A549 (cell line): ENCODE measurements around the gene USP46. TPM values are rescaled to one million over a fixed set of nuclear protein-coding genes. Genes with fewer than 3 reads are reported as not detected.

ENCODE experiments used
- ATAC-seq, 2 experiments: fragments of 200-7000 bp in 1 of 2; fragments of >200 bp in 1 of 2; cut with Nextera tagmentation in 1 of 2; cut with Tn5 transposase in 1 of 2; 3 replicates each; pipeline versions ENCODE4 v1.8.0 to v1.9.1; 2018 to 2020; ENCODE audit warnings: mild to moderate bottlenecking in 1 of 2, moderate library complexity in 1 of 2
- CTCF ChIA-PET: fragments of 300-600 bp; sonication (Branson Sonifier 250); formaldehyde crosslinking; extraction: SDS; loops from one replicate; lab custom pipeline; 2021; ENCODE audit warnings: antibody characterized with exemption, inconsistent platforms; lab: Yijun Ruan, JAX
- POLR2A ChIA-PET: fragments of 350-600 bp; formaldehyde crosslinking; extraction: SDS; loops from one replicate; lab custom pipeline; 2021; ENCODE audit warnings: antibody characterized with exemption, inconsistent platforms; lab: Yijun Ruan, JAX
- DNase-seq, 2 experiments: peaks; one replicate each; pipeline versions ENCODE4 v3.0.0 to v3.0.0-alpha.2; 2011 to 2016; ENCODE audit warnings: low read depth in 1 of 2, low spot score in 1 of 2
- FAIRE-seq: peaks from 2 replicates; lab custom pipeline; 2011; peaks lifted over from hg19 to GRCh38; lab: Jason Lieb, UNC
- H3K27ac ChIP-seq, 2 experiments: fragments of >200 bp; sonication (Bioruptor Twin); formaldehyde crosslinking; 3 replicates each; pipeline ENCODE4 v1.5.1; 2016 to 2017
- H3K4me1 ChIP-seq: fragments of >200 bp; sonication (Bioruptor Twin); formaldehyde crosslinking; 3 replicates; pipeline ENCODE4 v1.6.1; 2016
- H3K4me2 ChIP-seq: fragments of >200 bp; sonication (Bioruptor Twin); formaldehyde crosslinking; 3 replicates; pipeline ENCODE4 v1.6.1; 2016
- H3K4me3 ChIP-seq: fragments of >200 bp; sonication (Bioruptor Twin); formaldehyde crosslinking; 3 replicates; pipeline ENCODE4 v1.5.1; 2016
- H3K9me3 ChIP-seq: fragments of >200 bp; sonication (Bioruptor Twin); formaldehyde crosslinking; 3 replicates; pipeline ENCODE4 v1.6.1; 2016
- ATOH8 ChIP-seq: fragments of 250-450 bp; sonication (Bioruptor Pico); IDR thresholded peaks from 2 replicates; pipeline ENCODE4 v1.5.0; 2020; ENCODE audit warnings: low read depth, mild to moderate bottlenecking, moderate library complexity
- CBX2 ChIP-seq: fragments of 200-600 bp; sonication (generic); IDR thresholded peaks from 2 replicates; pipeline ENCODE4 v1.6.1; 2016; ENCODE audit warnings: low read depth, mild to moderate bottlenecking, borderline replicate concordance
- CBX8 ChIP-seq: fragments of 200-600 bp; sonication (generic); IDR thresholded peaks from 2 replicates; pipeline ENCODE4 v1.6.1; 2016
- CHD2 ChIP-seq: fragments of 150-350 bp; IDR thresholded peaks from 2 replicates; pipeline ENCODE4 v1.6.1; 2014; ENCODE audit warnings: low read length; ENCODE audit not compliant: partially characterized antibody
- EHMT2 ChIP-seq: fragments of 200-600 bp; sonication (generic); IDR thresholded peaks from 2 replicates; pipeline ENCODE4 v1.6.1; 2016; ENCODE audit warnings: antibody characterized with exemption, low read depth, mild to moderate bottlenecking, moderate library complexity
- EP300 ChIP-seq, 2 experiments: fragments of >200 bp; sonication (Bioruptor Twin); formaldehyde crosslinking; IDR thresholded peaks; 2 replicates in 1 of 2; 3 replicates in 1 of 2; pipeline ENCODE4 v1.6.1; 2016 to 2017
- FOSB ChIP-seq: fragments of 250-450 bp; sonication (Bioruptor Pico); IDR thresholded peaks from 2 replicates; pipeline ENCODE4 v1.5.0; 2020; ENCODE audit warnings: mild to moderate bottlenecking, moderate library complexity
- HEYL ChIP-seq: fragments of 250-450 bp; sonication (Bioruptor Pico); IDR thresholded peaks from 2 replicates; pipeline ENCODE4 v1.8.0; 2021; ENCODE audit warnings: mild to moderate bottlenecking, moderate library complexity
- HOXB13 ChIP-seq: fragments of 250-450 bp; sonication (Bioruptor Pico); IDR thresholded peaks from 2 replicates; pipeline ENCODE4 v1.5.0; 2020; ENCODE audit warnings: low read depth, mild to moderate bottlenecking, moderate library complexity
- HOXB5 ChIP-seq: fragments of 250-450 bp; sonication (Bioruptor Pico); IDR thresholded peaks from 2 replicates; pipeline ENCODE4 v1.5.0; 2020; ENCODE audit warnings: mild to moderate bottlenecking, moderate library complexity
- KDM1A ChIP-seq: fragments of 200-600 bp; sonication (generic); IDR thresholded peaks from 2 replicates; pipeline ENCODE4 v1.6.1; 2016; ENCODE audit warnings: low read depth, mild to moderate bottlenecking
- KDM5A ChIP-seq: fragments of 200-600 bp; sonication (generic); IDR thresholded peaks from 2 replicates; pipeline ENCODE4 v1.6.1; 2016; ENCODE audit warnings: antibody characterized with exemption, mild to moderate bottlenecking
- MAFK ChIP-seq: fragments of 450-650 bp; IDR thresholded peaks from 2 replicates; pipeline ENCODE4 v1.6.1; 2014; ENCODE audit not compliant: partially characterized antibody
- MYC ChIP-seq: IDR thresholded peaks from 2 replicates; pipeline ENCODE4 v1.6.1; 2012; ENCODE audit warnings: mild to moderate bottlenecking, inconsistent platforms, low read length, improper control_type of control experiment, borderline replicate concordance
- PBX3 ChIP-seq: IDR thresholded peaks from 2 replicates; pipeline ENCODE4 v1.6.1; 2012
- PHF8 ChIP-seq: fragments of 200-600 bp; sonication (generic); IDR thresholded peaks from 2 replicates; pipeline ENCODE4 v1.6.1; 2016; ENCODE audit warnings: low read depth, mild to moderate bottlenecking, antibody characterized with exemption, moderate library complexity, borderline replicate concordance
- POLR2A ChIP-seq: IDR thresholded peaks from 2 replicates; pipeline ENCODE4 v1.6.1; 2012; ENCODE audit warnings: mild to moderate bottlenecking, low read length
- RCOR1 ChIP-seq: fragments of 150-350 bp; IDR thresholded peaks from 2 replicates; pipeline ENCODE4 v1.6.1; 2014; ENCODE audit warnings: antibody characterized with exemption, low read length, low read depth
- RFX5 ChIP-seq: fragments of 450-650 bp; IDR thresholded peaks from 2 replicates; pipeline ENCODE4 v1.7.1; 2014; ENCODE audit warnings: antibody characterized with exemption, mild to moderate bottlenecking, moderate library complexity
- RNF2 ChIP-seq: fragments of 200-600 bp; sonication (generic); IDR thresholded peaks from 2 replicates; pipeline ENCODE4 v1.6.1; 2016; ENCODE audit warnings: low read depth, mild to moderate bottlenecking, antibody characterized with exemption, moderate library complexity, borderline replicate concordance
- SMC3 ChIP-seq: fragments of >200 bp; sonication (Bioruptor Twin); formaldehyde crosslinking; IDR thresholded peaks from 3 replicates; pipeline ENCODE4 v1.6.1; 2018; ENCODE audit warnings: inconsistent platforms
- ZNF302 ChIP-seq: fragments of 250-450 bp; sonication (Bioruptor Pico); IDR thresholded peaks from 2 replicates; pipeline ENCODE4 v1.9.0; 2021; ENCODE audit warnings: inconsistent platforms, mild to moderate bottlenecking, moderate library complexity
- ZSCAN20 ChIP-seq: fragments of 250-450 bp; sonication (Bioruptor Pico); IDR thresholded peaks from 2 replicates; pipeline ENCODE4 v1.8.0; 2022; ENCODE audit warnings: mild to moderate bottlenecking, moderate library complexity
- WGBS: methylation state at CpG from one replicate; pipeline ENCODE4 v1.1.6; 2017; ENCODE audit errors: missing lambda C conversion rate; 5-methylcytosine and 5-hydroxymethylcytosine counted together
- polyA plus RNA-seq, 4 experiments: library from polyadenylated mRNA; depleted of rRNA in 3 of 4; stranded (reverse); fragments of >200 nt; fragmentation: RNase III in 1 of 4; extraction: RNeasy Plus Mini Kit Qiagen cat#74134 plus additional on column Dnase treatment in 1 of 4; gene quantifications; 2 replicates in 3 of 4; 3 replicates in 1 of 4; pipeline ENCODE4 v1.2.3, GENCODE V29; 2011 to 2017
- TF ChIP-seq, protein P1 (sequence below): IDR thresholded peaks from 2 replicates; pipeline ENCODE4 v1.6.1; 2012
- TF ChIP-seq, protein P2 (sequence below): IDR thresholded peaks from 2 replicates; pipeline ENCODE4 v1.6.1; 2012; ENCODE audit warnings: low read depth, borderline replicate concordance
- TF ChIP-seq, protein P3 (sequence below): fragments of >200 bp; sonication (Bioruptor Twin); formaldehyde crosslinking; IDR thresholded peaks from 3 replicates; pipeline ENCODE4 v1.5.1; 2016
- TF ChIP-seq, protein P4 (sequence below): fragments of 150-350 bp; IDR thresholded peaks from 2 replicates; pipeline ENCODE4 v1.6.1; 2014; ENCODE audit warnings: low read depth, mild to moderate bottlenecking, low read length
- TF ChIP-seq, protein P5 (sequence below): fragments of 250-450 bp; sonication (Bioruptor Pico); IDR thresholded peaks from 2 replicates; pipeline ENCODE4 v1.5.0; 2021; ENCODE audit warnings: mild to moderate bottlenecking, moderate library complexity, borderline replicate concordance

Gene USP46
- polyA plus RNA-seq, 2 of the 4 experiments (the other 2 are of a cell fraction): 5.6 to 15.9 TPM

DNA sequence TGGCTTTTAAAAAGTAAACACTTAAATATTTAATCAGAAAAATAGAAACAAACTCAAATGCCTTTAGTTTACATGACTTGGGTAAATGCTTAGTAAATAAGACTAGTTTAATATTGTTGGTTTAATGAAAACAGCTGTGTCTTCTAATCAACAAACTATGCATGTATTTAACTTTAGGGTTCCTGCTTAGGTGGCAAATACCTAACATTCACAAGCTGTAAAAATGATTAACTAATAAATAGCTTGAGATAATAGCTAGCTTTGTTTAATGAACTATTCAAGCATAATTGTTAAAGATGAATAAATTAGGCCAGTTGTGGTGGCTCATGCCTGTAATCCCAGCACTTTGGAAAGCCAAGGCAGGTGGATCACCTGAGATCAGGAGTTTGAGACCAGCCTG lies 30.0 kb upstream of the USP46 start:
- CTCF ChIA-PET: no interaction called here
- no peaks in the 10 kb centered on the region for H3K9me3 ChIP-seq
- TF ChIP-seq ATOH8 (CRISPR knock-in tag) (no peak), EHMT2 (no peak), HOXB13 (CRISPR knock-in tag) (no peak), RCOR1 (no peak), CBX8 (no peak), PBX3 (no peak), RFX5 (no peak), KDM5A (no peak), FOSB (CRISPR knock-in tag) (no peak), CHD2 (no peak), CBX2 (no peak), HOXB5 (CRISPR knock-in tag) (no peak), KDM1A (no peak), ZSCAN20 (CRISPR knock-in tag) (no peak), PHF8 (no peak), MYC (no peak), HEYL (CRISPR knock-in tag) (no peak)
- TF ChIP-seq, protein P1, sequence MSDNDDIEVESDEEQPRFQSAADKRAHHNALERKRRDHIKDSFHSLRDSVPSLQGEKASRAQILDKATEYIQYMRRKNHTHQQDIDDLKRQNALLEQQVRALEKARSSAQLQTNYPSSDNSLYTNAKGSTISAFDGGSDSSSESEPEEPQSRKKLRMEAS: no peak
- TF ChIP-seq, protein P2, sequence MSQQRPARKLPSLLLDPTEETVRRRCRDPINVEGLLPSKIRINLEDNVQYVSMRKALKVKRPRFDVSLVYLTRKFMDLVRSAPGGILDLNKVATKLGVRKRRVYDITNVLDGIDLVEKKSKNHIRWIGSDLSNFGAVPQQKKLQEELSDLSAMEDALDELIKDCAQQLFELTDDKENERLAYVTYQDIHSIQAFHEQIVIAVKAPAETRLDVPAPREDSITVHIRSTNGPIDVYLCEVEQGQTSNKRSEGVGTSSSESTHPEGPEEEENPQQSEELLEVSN: no peak
- TF ChIP-seq, protein P3, sequence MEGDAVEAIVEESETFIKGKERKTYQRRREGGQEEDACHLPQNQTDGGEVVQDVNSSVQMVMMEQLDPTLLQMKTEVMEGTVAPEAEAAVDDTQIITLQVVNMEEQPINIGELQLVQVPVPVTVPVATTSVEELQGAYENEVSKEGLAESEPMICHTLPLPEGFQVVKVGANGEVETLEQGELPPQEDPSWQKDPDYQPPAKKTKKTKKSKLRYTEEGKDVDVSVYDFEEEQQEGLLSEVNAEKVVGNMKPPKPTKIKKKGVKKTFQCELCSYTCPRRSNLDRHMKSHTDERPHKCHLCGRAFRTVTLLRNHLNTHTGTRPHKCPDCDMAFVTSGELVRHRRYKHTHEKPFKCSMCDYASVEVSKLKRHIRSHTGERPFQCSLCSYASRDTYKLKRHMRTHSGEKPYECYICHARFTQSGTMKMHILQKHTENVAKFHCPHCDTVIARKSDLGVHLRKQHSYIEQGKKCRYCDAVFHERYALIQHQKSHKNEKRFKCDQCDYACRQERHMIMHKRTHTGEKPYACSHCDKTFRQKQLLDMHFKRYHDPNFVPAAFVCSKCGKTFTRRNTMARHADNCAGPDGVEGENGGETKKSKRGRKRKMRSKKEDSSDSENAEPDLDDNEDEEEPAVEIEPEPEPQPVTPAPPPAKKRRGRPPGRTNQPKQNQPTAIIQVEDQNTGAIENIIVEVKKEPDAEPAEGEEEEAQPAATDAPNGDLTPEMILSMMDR: no peak
- no peak overlapping the region for H3K4me2 ChIP-seq
- ATAC-seq (no peak), FAIRE-seq (no peak), DNase-seq (no peak)
- H3K4me3 ChIP-seq: no peak overlapping the region
- H3K27ac ChIP-seq: no peak overlapping the region
- H3K4me1 ChIP-seq: no peaks in the 10 kb centered on the region
- POLR2A ChIA-PET: no interaction called here

DNA sequence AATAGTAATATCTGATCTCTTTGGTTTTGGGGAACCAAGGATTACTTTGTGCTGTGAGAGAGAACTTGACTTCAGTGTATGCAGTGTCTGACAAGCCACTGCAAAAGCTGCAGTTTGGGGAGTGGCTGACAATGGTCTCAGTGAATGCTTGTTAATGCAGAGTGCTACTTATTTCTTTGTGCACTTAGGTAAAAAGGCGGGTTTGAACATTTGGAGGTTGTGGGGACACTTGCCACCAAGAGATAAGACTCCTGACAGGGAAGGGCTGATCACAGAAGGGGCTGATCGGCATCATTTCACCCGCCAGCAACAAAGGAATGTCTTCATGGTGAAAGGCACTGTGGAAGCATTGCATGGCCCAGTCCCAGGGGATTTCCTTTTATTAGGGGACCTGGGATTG lies 28.6 kb upstream of the USP46 start:
- no peak overlapping the region for H3K27ac ChIP-seq
- ATAC-seq (no peak), DNase-seq (no peak), FAIRE-seq (no peak)
- no peaks in the 10 kb centered on the region for H3K9me3 ChIP-seq
- CTCF ChIA-PET: no interaction called here
- no peaks in the 10 kb centered on the region for H3K4me1 ChIP-seq
- TF ChIP-seq ZNF302 (CRISPR knock-in tag) (no peak), SMC3 (no peak), HOXB13 (CRISPR knock-in tag) (no peak), CBX2 (no peak), POLR2A (no peak), FOSB (CRISPR knock-in tag) (no peak), PHF8 (no peak), ZSCAN20 (CRISPR knock-in tag) (no peak), HOXB5 (CRISPR knock-in tag) (no peak), RNF2 (no peak), EP300 (IDR thresholded peaks at IDR 0.05) (no peak), MAFK (no peak)
- TF ChIP-seq, protein P4, sequence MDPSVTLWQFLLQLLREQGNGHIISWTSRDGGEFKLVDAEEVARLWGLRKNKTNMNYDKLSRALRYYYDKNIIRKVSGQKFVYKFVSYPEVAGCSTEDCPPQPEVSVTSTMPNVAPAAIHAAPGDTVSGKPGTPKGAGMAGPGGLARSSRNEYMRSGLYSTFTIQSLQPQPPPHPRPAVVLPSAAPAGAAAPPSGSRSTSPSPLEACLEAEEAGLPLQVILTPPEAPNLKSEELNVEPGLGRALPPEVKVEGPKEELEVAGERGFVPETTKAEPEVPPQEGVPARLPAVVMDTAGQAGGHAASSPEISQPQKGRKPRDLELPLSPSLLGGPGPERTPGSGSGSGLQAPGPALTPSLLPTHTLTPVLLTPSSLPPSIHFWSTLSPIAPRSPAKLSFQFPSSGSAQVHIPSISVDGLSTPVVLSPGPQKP: no peak
- TF ChIP-seq, protein P5, sequence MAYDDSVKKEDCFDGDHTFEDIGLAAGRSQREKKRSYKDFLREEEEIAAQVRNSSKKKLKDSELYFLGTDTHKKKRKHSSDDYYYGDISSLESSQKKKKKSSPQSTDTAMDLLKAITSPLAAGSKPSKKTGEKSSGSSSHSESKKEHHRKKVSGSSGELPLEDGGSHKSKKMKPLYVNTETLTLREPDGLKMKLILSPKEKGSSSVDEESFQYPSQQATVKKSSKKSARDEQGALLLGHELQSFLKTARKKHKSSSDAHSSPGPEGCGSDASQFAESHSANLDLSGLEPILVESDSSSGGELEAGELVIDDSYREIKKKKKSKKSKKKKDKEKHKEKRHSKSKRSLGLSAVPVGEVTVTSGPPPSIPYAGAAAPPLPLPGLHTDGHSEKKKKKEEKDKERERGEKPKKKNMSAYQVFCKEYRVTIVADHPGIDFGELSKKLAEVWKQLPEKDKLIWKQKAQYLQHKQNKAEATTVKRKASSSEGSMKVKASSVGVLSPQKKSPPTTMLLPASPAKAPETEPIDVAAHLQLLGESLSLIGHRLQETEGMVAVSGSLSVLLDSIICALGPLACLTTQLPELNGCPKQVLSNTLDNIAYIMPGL (CRISPR knock-in tag): no peak
- TF ChIP-seq, all 56 proteins: peak for 0
- POLR2A ChIA-PET: no interaction called here
- 59% methylated on average over 3 of the region's 3 CpGs for WGBS
- Histone ChIP-seq H3K4me3 (no peak overlapping the region), H3K4me2 (no peak overlapping the region)
